CD4-positive, alpha-beta T cell treated with Interleukin-4 for 4 hours (primary cell): ENCODE data around the gene SLC16A9.
"Not testable (repeated sequence)": the region's sequence is repeated elsewhere in the genome, so short reads cannot be mapped to it uniquely, and the experiment has no call there.

ENCODE experiments used
- DNase-seq: peaks from one replicate; pipeline ENCODE4 v3.0.0-alpha.2; 2020

SLC16A9 gene

GRCh38 chr10:59709395-59710125 is at the start of gene SLC16A9:
Gene SLC16A9 (minus strand): TSS chr10:59709850. CDS start chr10:59684291, 25,559 bp downstream.
- DNase-seq, result no peak

- DNase-seq, result no peak
These were observed 48.3 kb upstream of the SLC16A9 start for GRCh38 chr10:59757966-59758365.

GRCh38 chr10:59754951-59755350 is 45.3 kb upstream of the SLC16A9 start:
- DNase-seq, result no peak

- no peak for DNase-seq
These were observed 43.6 kb upstream of the SLC16A9 start, which contains the start of gene MRLN for GRCh38 chr10:59753267-59753666. Gene MRLN (minus strand): TSS chr10:59753455.

GRCh38 chr10:59752278-59752940 is 42.8 kb upstream of the SLC16A9 start:
- DNase-seq, result no peak

- no peak for DNase-seq
These were observed 40.7 kb upstream of the SLC16A9 start for GRCh38 chr10:59750155-59750945.

- DNase-seq, result no peak
These were observed 39.2 kb upstream of the SLC16A9 start for GRCh38 chr10:59748834-59749233.

- no peak for DNase-seq
These were observed 35.6 kb upstream of the SLC16A9 start for GRCh38 chr10:59745163-59745650.

GRCh38 chr10:59744762-59745161 is 35.1 kb upstream of the SLC16A9 start:
- not testable (repeated sequence) for DNase-seq

GRCh38 chr10:59744156-59744555 is 34.5 kb upstream of the SLC16A9 start:
- not testable (repeated sequence) for DNase-seq

- DNase-seq, result no peak
These were observed 31.9 kb upstream of the SLC16A9 start for GRCh38 chr10:59741583-59741982.

GRCh38 chr10:59741048-59741447 is 31.4 kb upstream of the SLC16A9 start:
- DNase-seq, result no peak

GRCh38 chr10:59736749-59737148 is 27.1 kb upstream of the SLC16A9 start:
- DNase-seq, result no peak

GRCh38 chr10:59735296-59735695 is 25.6 kb upstream of the SLC16A9 start:
- DNase-seq, result no peak

- no peak for DNase-seq
These were observed 24.4 kb upstream of the SLC16A9 start for GRCh38 chr10:59734014-59734462.

- not testable (repeated sequence) for DNase-seq
These were observed 23.8 kb upstream of the SLC16A9 start for GRCh38 chr10:59733321-59734013.

- DNase-seq, result not testable (repeated sequence)
These were observed 23.2 kb upstream of the SLC16A9 start for GRCh38 chr10:59732849-59733248.

- DNase-seq, result not testable (repeated sequence)
These were observed 19.5 kb upstream of the SLC16A9 start for GRCh38 chr10:59729167-59729566.

- DNase-seq, result no peak
These were observed 14.7 kb upstream of the SLC16A9 start for GRCh38 chr10:59724098-59724938.

GRCh38 chr10:59720377-59720776 is 10.7 kb upstream of the SLC16A9 start:
- no peak for DNase-seq

GRCh38 chr10:59719374-59719773 is 9.7 kb upstream of the SLC16A9 start:
- no peak for DNase-seq

GRCh38 chr10:59718257-59718656 is 8.6 kb upstream of the SLC16A9 start:
- no peak for DNase-seq
